Kidney capillary endothelial cell (primary cell): ENCODE results near the gene RCOR1.
"Not testable (repeated sequence)": the region's sequence is repeated elsewhere in the genome, so short reads cannot be mapped to it uniquely, and the experiment has no call there.

ENCODE experiments used
- DNase-seq: peaks from one replicate; pipeline ENCODE4 v3.0.0-alpha.2; 2018; ENCODE audit warnings: low spot score

Gene RCOR1

GRCh38 chr14:102571043-102571442, 21.4 kb upstream of the RCOR1 start:
- DNase-seq, result no peak

DNA sequence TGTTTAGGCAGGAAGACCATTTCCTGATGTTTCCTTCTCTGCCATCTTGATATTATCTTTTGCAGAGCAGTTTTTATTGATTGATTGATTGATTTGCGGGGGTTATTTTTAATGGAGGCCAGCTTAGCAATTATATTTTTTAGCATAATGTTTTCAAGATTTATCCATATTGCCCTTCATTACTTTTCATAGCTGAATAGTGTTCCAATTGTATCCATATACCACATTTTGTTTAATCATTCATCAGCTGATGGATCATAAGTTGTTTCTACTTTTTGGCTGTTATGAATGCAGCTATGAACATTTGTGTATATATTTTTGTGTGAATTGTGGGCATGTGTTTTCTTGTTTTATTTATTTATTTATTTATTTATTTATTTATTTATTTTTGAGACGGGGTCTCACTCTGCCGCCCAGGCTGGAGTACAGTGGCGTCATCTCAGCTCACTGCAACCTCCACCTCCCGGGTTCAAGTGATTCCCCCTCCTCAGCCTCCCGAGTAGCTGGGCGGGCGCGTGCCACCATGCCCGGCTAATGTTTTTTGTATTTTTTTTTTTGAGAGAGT, 20.9 kb upstream of the RCOR1 start:
- no peak for DNase-seq

DNA sequence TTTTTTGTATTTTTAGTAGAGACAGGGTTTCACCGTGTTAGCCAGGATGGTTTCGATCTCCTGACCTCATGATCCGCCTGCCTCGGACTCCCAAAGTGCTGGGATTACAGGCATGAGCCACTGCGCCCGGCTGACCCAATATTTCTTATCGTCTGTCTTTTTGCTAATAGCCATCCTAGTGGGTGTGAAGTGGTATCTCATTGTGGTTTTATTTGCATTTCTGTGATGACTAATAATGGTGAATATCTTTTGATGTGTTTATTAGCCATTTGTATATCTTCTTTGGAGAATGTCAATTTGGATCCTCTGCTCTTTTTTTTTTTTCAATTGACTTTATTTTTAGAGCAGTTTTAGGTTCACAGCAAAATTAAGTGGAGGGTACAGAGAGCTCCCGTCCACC, 19.3 kb upstream of the RCOR1 start:
- DNase-seq, result not testable (repeated sequence)

DNA sequence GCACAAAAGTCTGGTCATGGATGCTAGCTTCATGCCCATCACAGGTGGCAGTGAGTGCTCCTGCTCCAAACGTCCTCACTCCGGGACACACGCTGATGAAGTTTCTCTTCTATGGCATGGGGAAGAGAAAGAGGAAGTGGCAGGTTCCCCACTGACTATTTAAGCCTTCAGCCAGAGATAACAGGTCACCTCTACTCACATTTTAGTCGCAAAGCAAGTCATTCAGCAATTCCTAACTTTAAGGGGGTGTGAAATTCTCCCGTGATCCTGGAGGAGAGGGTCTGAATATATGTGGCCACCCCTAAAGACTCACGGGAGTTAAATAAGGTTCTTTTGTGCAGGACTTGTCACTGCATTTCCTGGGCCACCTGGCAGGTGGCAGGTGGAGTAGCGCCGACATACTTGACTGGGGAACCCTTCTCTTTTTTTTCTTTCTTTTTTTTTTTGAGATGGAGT, 18.8 kb upstream of the RCOR1 start:
- no peak for DNase-seq

DNA sequence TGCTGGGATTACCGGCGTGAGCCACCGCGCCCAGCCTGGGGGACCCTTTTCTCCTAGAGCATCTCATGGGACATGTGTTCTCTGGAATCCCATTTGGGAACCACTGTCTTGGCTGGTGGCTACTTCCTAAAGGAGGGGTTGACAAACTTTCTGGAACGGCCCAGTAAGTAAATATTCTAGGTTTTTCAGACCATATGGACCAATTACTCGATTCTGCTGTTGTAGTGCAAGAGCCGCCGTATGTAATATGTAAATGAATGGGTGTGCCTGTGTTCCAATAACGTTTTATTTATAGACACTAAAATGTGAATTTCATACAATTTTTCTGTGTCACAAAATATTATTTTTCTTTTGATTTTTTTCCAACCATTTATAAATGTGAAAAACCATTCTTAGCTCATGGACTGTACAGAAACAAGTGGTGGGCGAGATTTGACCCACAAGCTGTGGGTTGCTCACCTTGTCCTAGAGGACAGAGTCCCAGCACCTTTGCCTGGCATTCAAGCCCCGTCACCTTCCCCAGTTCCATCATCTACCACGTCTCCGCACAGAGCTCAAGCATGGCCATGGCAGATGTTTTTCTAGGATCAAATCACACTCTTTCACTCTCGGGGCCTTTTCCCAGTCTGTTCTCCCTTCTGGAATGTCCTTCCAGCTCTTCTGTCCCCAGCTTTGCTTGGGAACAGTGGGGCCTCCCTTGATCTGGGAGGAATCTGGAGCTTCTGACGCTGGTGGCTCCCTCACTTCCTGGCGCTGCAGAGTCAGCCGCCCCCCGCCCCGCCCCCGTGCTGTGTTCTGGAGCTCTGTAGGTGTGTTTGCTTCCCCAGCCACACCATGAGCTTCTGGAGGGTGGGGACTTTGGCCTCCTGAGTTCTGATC, 17.9 kb upstream of the RCOR1 start:
- no peak for DNase-seq

GRCh38 chr14:102575160-102575845, 17.1 kb upstream of the RCOR1 start:
- no peak for DNase-seq

DNA sequence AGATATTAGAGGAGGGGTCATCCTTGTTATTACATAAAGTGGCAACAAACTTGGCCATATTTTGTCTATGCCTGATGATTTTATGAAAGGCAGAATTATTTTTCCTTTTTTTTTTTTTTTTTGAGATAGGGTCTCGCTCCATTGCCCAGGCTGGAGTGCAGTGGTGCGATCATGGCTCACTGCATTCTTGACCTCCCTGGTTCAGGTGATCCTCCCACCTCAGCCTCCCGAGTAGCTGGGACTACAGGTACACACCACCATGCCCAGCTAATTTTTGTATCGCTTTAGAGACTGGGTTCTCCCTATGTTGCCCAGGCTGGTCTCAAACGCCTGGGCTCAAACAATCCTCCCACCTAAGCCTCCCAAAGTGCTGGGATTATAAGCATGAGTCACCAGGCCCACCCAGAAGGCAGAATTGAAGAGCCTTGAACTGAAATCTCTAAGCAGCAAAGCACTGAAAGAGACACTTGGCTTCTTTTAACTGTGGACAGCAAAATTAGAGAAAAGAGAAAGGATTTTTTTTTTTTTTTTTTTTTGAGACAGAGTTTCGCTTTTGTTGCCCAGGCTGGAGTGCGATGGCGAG, 16.5 kb upstream of the RCOR1 start:
- DNase-seq, result not testable (repeated sequence)

DNA sequence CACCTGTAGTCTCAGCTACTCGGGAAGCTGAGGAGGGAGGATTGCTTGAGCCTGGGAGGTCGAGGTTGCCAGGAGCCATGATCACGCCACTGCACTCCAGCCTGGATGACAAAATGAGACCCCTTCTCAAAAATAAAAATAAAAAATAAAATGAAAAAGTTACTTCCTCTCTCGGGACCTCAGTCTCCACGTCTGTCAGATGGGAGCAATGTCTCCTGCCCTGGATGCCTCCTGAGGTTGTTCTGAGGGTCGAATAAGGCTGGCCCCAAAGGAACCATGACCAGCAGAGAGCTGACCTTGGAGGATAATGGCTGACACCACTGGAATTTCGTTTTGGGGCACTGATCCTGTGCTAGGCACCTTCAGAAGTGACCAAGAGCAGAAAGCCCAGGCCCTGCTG, 13.6 kb upstream of the RCOR1 start:
- DNase-seq, result no peak

GRCh38 chr14:102579696-102580549, 12.5 kb upstream of the RCOR1 start:
- DNase-seq, result no peak

DNA sequence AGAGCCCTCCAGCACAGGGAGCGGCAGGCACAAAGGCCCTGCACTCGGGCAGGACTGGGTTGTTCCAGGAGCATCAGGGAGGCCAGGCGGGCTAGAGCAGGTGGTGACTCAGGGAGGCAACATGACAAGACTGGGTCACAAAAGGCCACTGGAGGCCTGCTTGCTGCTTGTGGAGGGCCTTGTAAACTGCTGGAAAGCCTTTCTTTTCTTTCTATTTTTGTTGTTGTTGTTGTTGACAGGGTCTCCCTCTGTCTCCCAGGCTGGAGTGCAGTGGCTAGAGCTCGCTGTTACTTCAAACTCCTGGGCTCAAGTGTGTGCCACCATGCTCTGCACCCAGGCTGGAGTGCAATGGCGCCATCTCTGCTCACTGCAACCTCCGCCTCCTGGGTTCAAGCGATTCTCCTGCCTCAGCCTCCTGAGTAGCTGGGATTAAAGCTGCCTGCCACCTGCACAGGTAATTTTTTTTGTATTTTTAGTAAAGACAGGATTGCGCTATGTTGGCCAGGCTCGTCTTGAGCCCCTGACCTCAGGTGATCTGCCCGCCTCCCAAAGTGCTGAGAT, 11.8 kb upstream of the RCOR1 start:
- DNase-seq, result no peak

DNA sequence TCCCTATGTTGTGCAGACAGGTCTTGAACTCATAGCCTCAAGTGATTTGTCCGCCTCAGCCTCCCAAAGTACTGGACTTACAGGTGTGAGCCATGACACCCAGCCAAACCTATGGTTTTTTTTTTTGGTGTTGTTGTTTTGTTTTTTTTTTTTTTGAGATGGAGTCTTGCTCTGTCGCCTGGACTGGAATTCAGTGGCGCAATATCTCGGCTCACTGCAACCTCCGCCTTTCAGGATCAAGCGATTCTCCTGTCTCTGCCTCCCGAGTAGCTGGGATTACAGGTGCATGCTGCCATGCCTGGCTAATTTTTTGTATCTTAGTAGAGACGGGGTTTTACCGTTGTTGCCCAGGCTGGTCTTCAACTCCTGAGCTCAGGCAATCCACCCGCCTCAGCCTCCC, 11.3 kb upstream of the RCOR1 start:
- no peak for DNase-seq

DNA sequence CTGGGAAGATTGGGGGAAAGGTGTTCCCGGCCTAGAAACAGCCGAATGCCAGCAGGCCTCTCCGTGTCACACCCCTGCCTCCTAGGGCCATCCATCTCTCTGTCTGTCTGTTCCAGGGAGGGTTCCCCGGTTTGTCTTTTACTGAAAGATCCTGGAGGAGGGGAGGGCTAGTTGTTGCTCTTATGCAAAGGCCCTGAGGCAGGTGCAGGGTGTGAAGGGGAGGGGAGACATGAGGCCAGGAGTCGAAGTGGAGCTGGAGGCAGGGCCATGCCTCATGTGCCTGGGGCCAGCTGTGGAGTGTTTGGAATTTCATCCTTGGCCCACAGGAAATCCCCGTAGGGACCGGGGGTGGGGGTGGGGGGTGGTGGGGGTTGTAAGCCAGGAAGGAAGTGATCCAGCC, 8.7 kb upstream of the RCOR1 start:
- no peak for DNase-seq

DNA sequence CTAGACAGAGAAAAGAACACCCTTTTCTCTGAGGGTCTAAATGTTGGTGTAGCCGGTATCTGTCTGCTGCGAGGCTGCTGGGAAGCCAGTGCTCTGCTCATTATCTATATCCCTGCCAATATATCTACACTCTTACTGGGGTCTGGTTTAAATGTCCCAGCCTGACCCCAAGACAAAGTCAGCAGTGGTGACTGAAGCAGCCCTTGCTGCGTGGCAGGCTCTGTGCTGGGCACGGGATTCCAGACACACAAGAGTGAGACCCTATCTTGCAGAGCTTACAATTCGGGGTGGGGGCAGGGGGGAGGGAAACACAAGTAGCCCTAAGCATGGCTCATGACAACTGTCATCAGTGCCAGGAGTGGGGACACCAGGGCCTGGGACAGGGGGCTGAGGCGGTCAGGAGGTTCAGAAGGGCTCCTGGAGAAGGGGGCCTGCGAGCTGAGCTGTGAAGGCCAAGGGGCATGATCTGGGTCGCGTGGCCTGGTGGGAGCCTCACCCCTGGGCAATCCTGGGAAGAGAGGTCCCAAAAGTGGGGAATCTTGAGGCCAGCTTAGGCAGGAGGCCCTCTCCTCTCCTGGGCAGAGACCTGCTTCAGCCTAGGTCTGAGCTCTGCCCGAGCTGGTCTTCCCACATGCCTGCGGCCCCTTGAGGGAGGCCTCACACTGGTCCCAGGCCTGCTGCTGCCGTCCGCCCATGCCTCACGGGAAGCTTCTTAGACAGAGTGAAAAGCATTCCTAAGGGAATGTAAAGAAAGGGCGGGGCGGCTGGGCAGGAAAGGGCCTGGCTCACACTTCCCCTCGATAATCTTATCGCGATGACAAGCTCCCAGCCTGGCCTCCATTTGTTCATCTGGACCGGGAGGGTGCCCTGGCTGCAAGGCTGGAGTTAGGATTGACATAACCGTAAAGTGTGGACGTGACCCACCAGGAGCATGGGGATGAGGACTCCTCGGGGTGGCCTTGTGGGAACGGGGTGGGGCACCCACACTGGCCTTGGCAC, 7.3 kb upstream of the RCOR1 start:
- DNase-seq, result peak; percentile 71

DNA sequence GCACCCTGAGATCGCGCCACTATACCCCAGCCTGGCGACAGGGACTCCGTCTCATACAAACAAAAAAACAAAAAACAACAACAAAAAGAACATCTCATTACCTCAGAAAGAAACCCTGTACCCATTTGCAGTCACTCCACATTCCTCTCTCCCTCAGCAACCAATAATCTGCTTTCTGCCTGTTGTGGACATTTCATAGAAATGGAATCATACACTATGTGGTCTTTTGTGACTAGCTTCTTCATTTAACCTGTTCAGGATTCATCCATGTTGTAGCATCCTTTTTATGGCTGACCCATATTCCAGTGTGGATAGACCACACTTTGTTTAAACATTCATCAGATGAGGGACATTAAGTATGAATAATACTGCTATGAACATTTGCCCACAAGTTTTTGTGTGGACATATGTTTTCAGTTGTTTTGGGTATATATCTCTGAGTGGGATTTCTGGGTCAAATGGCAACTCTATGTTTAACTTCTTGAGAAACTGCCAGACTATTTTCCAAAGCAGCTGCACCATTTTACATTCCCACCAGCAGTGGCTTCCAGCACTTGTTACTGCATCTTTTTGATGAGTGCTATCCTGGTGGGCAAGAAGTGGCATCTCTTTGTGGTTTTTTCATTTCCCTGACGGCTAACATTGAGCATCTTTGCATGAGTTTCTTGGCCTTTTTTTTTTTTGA, 5.9 kb upstream of the RCOR1 start:
- DNase-seq, result no peak

- DNase-seq, result no peak
Measured at GRCh38 chr14:102588821-102589220, 3.6 kb upstream of the RCOR1 start.

DNA sequence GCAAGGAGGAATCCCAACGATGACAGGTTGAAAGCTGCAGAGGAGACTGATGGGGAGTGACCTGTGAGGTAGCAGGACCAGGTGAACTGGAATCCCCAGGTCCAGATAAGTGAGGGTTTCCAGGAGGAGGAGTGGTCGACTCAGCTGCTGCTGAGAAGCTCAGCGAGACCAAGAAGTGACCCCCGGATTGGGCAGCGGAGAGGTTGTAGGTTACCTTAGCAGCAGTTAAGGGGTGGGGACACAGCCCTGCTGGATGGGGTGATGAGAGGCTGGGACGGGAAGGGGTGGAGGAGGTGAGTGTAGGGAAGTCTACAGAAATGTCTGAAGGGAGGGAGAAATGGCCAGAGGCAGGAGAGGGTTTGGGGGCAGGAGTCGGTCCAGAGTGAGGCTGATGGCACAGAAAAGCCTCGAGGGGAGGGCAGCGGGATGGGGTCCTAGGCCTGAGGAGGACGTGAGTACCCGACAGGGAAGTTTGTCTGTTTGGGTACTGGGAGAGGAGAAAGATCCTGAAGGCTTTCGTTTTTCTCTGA, 2.6 kb upstream of the RCOR1 start:
- no peak for DNase-seq

GRCh38 chr14:102590667-102591099, 1.8 kb upstream of the RCOR1 start:
- peak; percentile 30 for DNase-seq

- no peak for DNase-seq
Measured at GRCh38 chr14:102591372-102591943, 991 bp upstream of the RCOR1 start.

- no peak for DNase-seq
Measured at GRCh38 chr14:102592763-102593060, 263 bp downstream of the RCOR1 start.
